HG03108 (cell line): ENCODE data around the gene GIGYF2.
A peak's percentile ranks its signal among the peaks of the same experiment; 100 is the strongest.
"Not testable (repeated sequence)": the region's sequence is repeated elsewhere in the genome, so short reads cannot be mapped to it uniquely, and the experiment has no call there.

Source experiments
- ATAC-seq: cut with Tn5 transposase; IDR thresholded peaks from one replicate; pipeline ENCODE4 v1.9.1; 2021; ENCODE audit warnings: moderate library complexity; ENCODE audit not compliant: unreplicated experiment

GIGYF2 gene

DNA sequence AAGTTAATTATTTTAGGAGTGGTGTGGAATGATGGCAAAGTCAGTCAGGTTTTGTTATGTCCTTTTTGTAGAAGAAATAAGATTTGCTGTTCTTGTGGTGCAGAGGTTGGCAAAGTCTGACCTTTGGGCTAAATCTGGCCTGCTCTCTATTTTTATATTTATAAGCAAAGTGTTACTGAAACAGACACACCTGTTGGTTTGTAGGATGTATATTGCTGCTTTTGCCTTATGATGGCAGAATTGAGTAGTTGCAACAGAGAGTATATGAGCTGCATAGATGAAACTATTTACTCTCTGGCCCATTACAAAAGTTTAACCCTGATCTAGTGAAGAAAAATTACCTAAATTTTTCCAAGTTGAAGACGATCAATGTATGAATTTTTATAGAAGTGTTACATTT is 113.3 kb downstream of the GIGYF2 start:
- no peak for ATAC-seq

DNA sequence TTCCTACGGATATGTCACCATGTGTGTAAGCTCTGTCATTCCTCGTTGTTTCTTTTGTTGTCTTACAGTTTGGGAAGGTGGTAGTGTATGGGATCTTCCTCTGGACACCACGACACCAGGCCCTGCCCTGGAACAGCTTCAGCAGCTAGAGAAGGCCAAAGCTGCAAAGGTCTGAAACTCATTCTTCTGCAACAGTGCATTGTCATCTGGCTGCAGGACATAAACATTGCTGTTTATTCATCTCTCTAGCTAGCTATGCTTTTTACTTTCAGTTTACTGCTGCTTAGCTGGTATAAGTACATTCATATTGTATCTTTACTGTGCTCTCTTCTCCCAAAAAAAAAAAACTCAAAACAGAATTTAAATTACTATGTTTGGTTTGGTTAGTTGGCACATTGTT is 118.4 kb downstream of the GIGYF2 start:
- ATAC-seq, result no peak

- no peak for ATAC-seq
Measured at GRCh38 chr2:232816657-232817056, 119.5 kb downstream of the GIGYF2 start.

DNA sequence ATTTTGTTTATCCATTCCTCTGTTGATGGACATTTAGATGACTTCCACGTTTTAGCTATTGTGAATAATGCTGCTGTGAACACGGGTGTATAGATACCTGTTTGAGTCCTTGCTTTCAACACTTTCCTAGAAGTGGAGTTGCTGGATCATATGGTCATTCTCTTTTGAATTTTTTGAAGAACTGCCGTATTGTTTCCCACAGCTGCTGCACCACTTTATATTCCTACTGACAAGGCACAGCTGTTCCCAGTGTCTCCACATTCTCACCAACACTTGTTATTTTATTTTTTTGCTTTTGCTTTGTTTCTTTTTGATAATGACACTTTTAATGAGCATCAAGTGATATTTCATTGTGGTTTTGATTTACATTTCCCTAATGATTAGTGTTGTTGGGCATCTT is 120.6 kb downstream of the GIGYF2 start:
- no peak for ATAC-seq

GRCh38 chr2:232829988-232830387 is 132.9 kb downstream of the GIGYF2 start:
- no peak for ATAC-seq

DNA sequence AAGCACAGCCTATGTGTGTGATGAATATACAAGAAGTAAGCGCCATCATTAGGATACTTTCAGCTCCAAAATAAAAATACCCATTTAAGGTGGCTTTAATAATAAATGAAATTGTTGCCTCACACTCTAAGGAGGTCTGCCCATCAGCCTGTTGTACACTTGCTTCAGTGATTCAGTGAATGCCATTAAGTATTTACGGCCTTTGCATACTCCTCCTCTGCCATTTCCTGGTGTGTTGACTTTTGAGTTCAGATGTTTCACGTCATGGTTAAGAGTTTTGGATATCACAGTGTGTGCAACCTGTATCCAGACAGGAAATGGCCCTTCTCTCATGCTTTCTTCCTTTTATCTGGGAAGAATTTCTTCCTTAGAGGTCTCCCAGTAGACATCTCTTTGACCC is 134.4 kb downstream of the GIGYF2 start:
- ATAC-seq, result no peak

- ATAC-seq, result no peak
Measured at GRCh38 chr2:232833830-232834229, 136.7 kb downstream of the GIGYF2 start.

GRCh38 chr2:232835687-232836208 is 138.6 kb downstream of the GIGYF2 start:
- no peak for ATAC-seq

GRCh38 chr2:232836934-232837333 is 139.8 kb downstream of the GIGYF2 start:
- ATAC-seq, result no peak

GRCh38 chr2:232838406-232838874 is 141.3 kb downstream of the GIGYF2 start:
- ATAC-seq, result peak; percentile 89

DNA sequence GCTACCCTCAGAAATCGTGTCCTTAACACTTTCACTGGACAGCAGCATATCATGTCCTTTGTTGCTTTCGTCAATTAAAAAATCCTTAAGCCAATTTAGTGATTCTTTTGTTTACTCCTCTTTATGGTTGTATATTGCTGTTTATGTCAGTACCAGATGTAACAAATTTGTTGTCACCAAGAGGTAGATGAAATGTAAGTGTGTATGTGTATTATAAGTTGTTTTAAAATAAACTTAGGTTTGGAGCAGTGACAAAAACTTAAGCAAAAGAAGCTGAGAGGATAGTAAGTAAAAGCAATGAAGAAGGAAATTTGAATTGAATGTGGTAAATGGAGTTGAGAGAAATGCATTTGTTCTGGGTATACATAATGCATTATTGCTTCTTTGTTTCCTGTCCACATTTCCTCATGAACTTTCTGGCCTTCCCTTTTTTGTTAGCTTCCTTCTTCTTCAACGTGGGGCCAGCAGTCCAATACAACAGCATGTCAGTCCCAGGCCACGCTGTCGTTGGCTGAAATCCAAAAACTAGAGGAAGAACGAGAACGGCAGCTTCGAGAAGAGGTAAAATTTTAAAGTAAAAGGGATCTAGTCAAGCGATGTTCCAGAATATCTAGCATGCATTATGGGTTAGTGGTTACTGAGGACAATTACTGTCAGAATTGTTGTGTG is 142.4 kb downstream of the GIGYF2 start:
- ATAC-seq, result no peak

- ATAC-seq, result no peak
Measured at GRCh38 chr2:232842689-232843088, 145.6 kb downstream of the GIGYF2 start.

- no peak for ATAC-seq
Measured at GRCh38 chr2:232843834-232844233, 146.7 kb downstream of the GIGYF2 start.

- no peak for ATAC-seq
Measured at GRCh38 chr2:232846055-232846454, 148.9 kb downstream of the GIGYF2 start.

GRCh38 chr2:232850039-232850438 is 152.9 kb downstream of the GIGYF2 start:
- ATAC-seq, result no peak

GRCh38 chr2:232852081-232852480 is 154.9 kb downstream of the GIGYF2 start:
- not testable (repeated sequence) for ATAC-seq

DNA sequence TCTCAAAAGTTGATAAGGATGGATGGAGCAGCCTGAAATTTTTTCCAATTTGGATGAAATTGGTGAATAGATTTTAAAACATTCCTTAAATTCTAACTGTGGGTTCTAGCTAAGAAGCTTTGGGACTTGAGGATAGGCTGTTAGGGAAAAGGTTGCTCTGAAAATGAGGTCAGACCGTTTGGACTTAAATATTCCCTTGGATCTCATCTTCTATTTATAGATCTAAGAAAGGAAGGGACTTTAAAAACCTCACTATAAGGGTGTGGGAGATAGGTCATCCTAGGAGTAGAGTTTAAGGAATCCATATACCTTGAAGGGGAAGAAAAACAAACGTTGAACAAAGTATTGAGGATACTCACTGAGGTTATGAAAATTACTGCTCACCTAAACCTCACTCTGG is 155.5 kb downstream of the GIGYF2 start:
- ATAC-seq, result no peak

- ATAC-seq, result no peak
Measured at GRCh38 chr2:232854082-232854481, 157.0 kb downstream of the GIGYF2 start.

DNA sequence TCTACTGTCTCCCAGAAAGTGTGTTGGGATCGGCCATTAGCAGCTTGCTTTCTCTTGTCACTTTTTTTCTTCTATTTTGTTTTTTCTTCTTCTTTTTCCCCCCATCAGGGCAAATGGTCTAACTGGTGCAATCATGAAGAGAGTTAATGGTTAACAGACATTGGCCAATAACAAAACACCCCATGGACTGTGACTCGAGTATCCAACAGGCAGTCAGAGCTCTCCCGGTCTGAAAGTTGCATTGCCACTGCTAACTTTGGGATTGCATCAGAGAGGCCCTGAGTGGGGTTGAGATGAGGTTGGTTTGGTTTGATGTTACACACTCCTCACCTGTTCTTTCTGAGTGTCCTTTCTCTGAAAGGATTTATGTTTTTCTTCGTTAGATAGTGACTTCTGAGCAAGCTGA is 160.0 kb downstream of the GIGYF2 start:
- no peak for ATAC-seq

GRCh38 chr2:232859385-232859916 is 162.3 kb downstream of the GIGYF2 start:
- ATAC-seq, result no peak

- no peak for ATAC-seq
Measured at GRCh38 chr2:232860593-232861241, 163.6 kb downstream of the GIGYF2 start.

GRCh38 chr2:232861353-232861752 is 164.2 kb downstream of the GIGYF2 start:
- ATAC-seq, result no peak
